NCI-H2171 treated with DMSO at 0.1 percent for 48 hours (cell line): Measurements from ENCODE around the gene IL17C.
A peak's percentile ranks its signal among the peaks of the same experiment; 100 is the strongest.
"Not testable (repeated sequence)": the region's sequence is repeated elsewhere in the genome, so short reads cannot be mapped to it uniquely, and the experiment has no call there.

ENCODE experiments used
- DNase-seq: peaks from one replicate; lab custom pipeline; 2025; lab: John Stamatoyannopoulos, UW

IL17C gene, protein sequence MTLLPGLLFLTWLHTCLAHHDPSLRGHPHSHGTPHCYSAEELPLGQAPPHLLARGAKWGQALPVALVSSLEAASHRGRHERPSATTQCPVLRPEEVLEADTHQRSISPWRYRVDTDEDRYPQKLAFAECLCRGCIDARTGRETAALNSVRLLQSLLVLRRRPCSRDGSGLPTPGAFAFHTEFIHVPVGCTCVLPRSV

DNA sequence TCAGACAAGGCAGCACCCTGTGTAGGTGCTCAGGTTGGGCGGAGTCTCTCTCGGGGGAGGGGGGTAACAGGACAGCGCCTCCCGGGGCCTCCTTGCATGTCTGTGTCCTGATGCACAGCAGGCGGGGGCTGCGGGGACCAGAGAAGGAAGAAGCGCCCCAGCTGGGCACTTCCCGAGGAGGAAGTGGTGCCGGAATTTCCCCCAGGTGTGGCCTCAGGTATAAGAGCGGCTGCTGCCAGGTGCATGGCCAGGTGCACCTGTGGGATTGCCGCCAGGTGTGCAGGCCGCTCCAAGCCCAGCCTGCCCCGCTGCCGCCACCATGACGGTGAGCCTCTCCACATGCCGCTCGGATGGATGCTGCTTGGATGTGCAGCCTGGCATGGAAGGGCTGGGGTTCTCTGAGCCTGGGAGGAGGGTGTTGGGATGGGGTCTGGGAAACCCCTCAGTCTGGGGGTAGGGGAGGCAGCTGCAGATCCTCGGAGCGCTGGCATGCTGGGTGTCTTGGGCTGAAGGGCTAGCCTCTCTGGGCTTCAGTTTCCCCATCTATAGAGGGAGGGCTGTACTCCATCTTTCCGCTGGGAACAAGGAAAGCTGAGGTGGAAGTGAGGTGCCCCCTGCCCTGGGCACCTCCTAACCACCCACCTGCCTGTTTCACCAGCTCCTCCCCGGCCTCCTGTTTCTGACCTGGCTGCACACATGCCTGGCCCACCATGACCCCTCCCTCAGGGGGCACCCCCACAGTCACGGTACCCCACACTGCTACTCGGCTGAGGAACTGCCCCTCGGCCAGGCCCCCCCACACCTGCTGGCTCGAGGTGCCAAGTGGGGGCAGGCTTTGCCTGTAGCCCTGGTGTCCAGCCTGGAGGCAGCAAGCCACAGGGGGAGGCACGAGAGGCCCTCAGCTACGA is at the start of gene IL17C:
TSS of gene IL17C (plus strand) at position 250 of the 908 bp plus-strand sequence. CDS start at position 320, 70 bp downstream.
- peak; percentile 73 for DNase-seq

GRCh38 chr16:88588754-88589153 is 49.6 kb upstream of the IL17C start:
- DNase-seq = no peak

- DNase-seq = no peak
Measured at GRCh38 chr16:88589441-88589840, 48.9 kb upstream of the IL17C start.

GRCh38 chr16:88591577-88592021 is 46.8 kb upstream of the IL17C start:
- no peak for DNase-seq

DNA sequence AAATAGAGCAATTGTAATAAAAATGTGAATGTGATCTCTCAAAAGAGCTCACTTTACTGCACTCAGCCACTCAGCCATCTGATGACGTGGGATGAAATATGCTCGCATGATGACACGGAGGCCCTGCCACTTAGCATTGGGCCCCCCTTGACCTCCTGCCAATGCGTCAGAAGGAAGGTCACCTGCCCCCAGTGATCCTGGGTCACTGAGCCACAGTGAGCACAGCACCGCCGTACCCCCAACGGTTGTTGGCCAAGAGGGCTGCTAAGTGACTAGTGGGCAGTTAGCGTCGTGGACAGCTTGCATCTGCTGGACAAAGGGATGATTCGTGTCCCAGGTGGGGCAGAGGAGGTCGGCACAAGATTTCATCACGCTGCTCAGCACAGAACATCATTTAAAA is 45.3 kb upstream of the IL17C start:
- no peak for DNase-seq

GRCh38 chr16:88593489-88593888 is 44.9 kb upstream of the IL17C start:
- no peak for DNase-seq

DNA sequence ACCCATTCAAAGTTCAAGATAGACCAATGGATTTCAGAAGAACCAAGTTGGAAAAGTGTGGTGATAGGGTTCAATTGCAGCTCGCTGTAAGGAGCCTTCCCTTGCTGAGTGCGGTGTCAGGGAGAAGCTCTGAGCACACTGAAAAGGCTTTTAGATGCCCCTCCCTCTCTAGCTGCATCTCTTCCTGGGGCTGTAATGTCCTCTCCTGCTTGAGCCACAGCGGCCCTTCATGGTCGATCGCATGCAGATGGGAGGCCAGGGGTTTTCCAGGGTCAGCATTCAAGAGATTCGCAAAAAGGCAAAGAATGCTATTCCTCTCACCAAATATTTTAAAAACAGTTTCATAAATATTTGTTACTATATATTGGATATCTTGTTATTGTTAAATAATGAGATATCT is 44.5 kb upstream of the IL17C start:
- DNase-seq = no peak

- DNase-seq = no peak
Measured at GRCh38 chr16:88595101-88595500, 43.3 kb upstream of the IL17C start.

DNA sequence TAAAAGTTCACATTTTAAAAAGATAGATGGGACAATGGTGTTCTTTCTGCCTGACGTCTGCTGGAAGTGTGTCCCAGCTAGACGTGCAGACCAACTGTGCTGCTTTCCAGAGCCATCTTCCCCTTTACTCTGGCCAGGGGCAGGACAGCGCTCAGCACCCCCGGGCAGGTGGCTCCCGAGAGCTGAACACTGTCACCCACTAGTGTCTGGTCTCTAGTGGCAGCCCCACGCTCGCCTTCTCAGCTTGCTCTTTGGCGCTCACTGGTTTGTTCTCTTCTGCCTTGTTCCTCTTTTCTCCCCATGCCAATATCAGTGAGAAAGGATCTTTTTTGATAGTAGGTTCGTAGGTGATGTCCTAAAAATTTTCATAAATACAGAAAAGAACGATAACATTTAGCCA is 42.5 kb upstream of the IL17C start:
- DNase-seq = no peak

GRCh38 chr16:88596483-88596882 is 41.9 kb upstream of the IL17C start:
- DNase-seq = no peak

- DNase-seq = no peak
Measured at GRCh38 chr16:88597856-88598491, 40.4 kb upstream of the IL17C start.

DNA sequence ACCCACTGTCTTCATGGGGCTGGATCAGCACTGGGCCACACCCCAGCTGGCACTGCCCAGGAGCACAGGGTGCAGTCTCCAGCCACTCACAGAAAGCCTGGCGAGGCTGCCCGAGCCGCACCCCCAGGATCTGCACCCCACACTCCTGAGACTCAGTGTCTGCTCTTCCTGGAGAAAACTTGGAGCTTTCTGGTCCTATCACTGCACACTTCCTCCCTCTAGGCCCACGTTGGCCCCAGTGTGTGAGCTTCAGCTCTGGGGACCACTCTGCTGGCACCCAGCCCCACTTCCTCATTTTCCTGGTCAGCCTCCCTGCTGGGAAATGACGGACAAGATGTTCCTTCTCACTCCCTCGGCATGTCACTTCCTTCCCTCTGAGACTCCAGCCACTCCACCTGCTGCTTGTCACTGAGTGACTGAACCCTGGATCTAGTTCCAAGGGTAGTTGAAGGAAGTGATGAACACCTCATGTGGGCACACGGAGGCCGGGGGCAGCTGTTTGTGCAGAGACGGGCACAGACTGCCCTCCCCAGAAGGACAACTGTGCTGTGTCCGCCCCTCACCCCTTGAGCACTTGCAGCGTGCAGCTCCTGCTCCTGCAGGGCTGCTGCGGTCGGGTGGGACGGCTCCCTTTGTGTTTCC is 39.2 kb upstream of the IL17C start:
- no peak for DNase-seq

GRCh38 chr16:88599825-88600538 is 38.4 kb upstream of the IL17C start:
- no peak for DNase-seq

DNA sequence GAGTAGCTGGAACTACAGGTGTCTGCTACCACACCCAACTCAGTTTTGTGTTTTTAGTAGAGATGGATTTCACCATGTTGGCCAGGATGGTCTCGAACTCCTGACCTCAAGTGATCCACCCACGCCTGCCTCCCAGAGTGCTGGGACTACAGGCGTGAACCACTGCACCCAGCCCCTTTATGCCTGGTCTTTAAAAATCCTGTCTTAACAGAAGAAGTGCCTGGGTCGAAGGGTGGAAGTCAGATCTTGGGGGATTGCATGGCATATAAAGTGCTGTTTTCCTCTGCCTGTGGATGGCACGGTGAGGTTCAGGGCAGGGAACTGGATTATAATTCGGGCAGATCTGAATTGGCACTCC is 37.9 kb upstream of the IL17C start:
- DNase-seq = no peak

DNA sequence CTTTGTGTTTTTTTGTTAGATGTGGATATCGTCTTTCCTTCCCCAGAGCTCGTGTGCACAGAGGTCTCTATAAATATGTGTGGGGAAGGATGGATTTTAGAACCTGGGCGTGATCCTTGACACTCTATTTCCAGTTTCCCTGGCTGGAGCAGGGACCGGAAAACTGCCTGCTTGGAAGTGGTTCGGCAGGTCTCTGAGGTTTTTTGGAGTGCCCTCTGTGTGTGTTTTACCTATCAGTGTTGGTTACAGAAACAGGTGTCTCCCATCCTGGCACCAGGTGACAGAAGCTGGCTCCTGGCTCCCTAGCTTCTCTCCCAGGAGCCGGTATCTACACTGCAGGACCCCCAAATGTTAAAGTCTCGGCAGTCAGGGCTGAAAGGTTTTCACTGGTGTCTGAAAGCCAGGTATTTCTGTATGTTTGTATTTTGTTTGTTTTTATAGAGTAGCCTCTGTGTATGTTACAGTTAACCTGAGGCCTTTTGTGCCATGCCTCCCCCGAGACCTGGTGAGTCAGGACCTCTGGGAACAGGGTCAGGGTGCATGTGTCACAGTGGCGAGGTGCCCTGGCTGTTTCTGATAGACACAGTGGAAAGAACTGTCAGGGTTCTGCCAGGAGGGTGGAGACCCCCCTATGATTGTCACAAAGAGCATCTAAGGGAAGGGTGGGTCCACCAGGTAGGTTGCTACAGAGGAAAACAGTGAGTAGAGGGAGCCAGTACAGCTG is 36.9 kb upstream of the IL17C start:
- no peak for DNase-seq

GRCh38 chr16:88602091-88602490 is 36.3 kb upstream of the IL17C start:
- DNase-seq = no peak

DNA sequence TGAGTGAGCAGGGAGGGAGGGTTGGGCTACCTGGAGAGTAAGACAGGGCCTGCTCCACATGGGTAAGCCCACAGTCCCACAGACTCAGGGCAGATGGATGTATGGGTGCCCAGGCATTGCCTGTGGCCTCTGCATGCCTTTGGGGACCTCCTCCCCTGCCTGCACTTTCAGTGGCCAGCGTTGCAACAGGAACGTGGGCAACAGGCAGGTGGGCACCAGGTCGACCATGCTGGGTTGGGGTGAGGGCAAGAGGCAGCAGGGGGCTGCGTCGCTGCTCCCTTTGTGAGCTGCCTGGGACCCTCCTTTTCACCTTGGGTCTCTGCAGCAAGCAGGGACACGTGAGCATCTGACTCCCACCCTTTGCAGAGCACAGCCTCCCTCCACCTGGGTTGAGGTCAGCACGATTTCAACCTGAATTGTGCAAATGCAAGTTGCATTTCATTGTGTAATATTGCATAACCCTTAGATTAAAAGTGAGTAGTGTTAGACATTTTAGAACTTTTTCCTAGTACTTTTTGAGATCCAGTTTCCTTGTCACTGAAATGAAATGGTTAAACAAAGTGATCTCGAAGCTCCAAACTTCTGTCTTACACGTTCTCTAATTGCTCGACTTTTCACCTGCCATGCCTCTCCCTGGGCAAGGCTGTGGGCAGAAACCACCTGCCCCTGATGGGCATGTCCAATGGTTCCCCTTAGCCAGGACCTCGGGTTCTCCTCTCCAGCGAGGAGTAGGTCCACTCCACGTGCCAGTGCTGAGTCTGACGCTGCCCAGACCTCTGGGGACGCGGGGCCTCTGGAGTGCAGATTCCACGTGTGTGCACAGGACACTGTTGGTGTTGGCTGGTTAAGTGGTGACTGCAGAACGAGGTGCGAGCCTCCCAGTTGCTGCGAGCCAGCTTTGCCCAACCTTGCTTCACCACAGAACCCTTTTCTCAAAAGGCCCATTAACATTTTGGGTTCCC is 32.9 kb upstream of the IL17C start:
- no peak for DNase-seq

DNA sequence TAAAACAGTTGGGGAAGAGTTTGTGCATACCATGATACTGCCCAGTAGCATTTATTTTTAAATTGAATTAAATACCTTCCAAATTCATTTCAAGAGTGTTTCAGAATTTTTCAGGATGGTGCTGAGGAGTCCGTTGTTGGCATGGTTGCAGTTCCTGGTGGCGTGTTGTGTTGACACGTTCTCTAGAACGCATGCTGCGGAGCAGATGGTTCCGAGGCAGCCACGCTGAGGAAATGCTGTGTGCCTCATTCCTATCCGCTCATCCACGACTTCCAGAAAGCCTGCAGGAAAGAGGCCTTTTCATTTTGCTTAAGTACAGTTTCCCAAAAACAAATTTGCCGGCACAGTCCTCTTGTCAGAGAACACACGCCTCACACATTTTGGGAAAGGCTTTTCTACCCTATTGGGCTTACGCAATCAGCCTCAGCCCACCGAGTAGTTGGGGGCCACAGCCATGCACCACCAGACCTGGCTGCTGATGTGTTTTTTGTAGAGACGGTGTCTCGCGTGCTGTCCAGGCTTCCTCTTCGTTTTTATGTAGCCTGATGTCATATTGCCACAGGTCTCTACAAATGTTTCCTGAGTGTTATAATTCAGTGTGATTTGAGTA is 32.1 kb upstream of the IL17C start:
- DNase-seq = no peak

DNA sequence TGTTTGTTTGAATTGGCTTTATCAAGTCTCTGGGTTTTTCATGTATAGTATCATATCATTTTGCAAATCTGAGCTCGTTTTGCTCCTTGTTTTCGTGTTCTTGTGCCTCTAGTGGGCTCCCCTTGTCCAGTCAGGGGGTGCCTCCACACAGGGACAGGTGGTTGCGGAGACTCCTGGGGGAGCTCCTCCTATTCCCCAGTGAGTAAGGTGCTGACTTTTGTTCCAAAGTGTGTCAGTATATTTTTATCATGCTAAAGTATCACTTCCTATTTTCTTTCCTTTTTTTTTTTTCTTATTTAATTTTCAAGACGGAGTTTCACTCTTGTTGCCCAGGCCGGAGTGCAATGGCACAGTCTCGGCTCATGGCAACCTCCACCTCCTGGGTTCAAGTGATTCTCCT is 30.3 kb upstream of the IL17C start:
- DNase-seq = no peak

- not testable (repeated sequence) for DNase-seq
Measured at GRCh38 chr16:88609426-88609825, 28.9 kb upstream of the IL17C start.
